H1 (cell line): Measurements from ENCODE around the gene PLA1A. TPM values are rescaled to one million over a fixed set of nuclear protein-coding genes. Genes with fewer than 3 reads are reported as not detected.

Source experiments
- CTCF ChIA-PET: fragments of 300-600 bp; sonication (Branson Sonifier 250); formaldehyde crosslinking; loops from one replicate; lab custom pipeline; 2021; ENCODE audit not compliant: partially characterized antibody; lab: Charles Lee
- POLR2A ChIA-PET: fragments of 300-600 bp; sonication (Branson Sonifier 250); formaldehyde crosslinking; loops from one replicate; lab custom pipeline; 2021; ENCODE audit warnings: inconsistent platforms; ENCODE audit not compliant: partially characterized antibody; lab: Charles Lee
- DNase-seq, 2 experiments: peaks; one replicate each; pipeline versions ENCODE4 v3.0.0 to v3.0.0-alpha.2; 2010 to 2022; ENCODE audit warnings: low spot score in 2 of 2, low read depth in 1 of 2, mixed read lengths in 1 of 2
- FAIRE-seq: peaks from 2 replicates; lab custom pipeline; 2011; peaks lifted over from hg19 to GRCh38; lab: Jason Lieb, UNC
- H2AFZ ChIP-seq: 2 replicates; pipeline ENCODE4 v1.8.1; 2012; ENCODE audit warnings: low read length, inconsistent platforms
- H2AK5ac ChIP-seq: 2 replicates; pipeline ENCODE4 v1.6.1; 2013; ENCODE audit warnings: low read depth, low read length
- H2BK120ac ChIP-seq: replicated peaks from 2 replicates; pipeline ENCODE3; 2013; ENCODE audit warnings: low read depth, low read length, inconsistent platforms
- H2BK12ac ChIP-seq: 2 replicates; pipeline ENCODE4 v1.6.1; 2013; ENCODE audit warnings: low read depth, low read length
- H2BK15ac ChIP-seq: 2 replicates; pipeline ENCODE4 v1.6.1; 2013; ENCODE audit warnings: low read length
- H2BK20ac ChIP-seq: 2 replicates; pipeline ENCODE4 v1.6.1; 2013; ENCODE audit warnings: low read length
- H2BK5ac ChIP-seq: 2 replicates; pipeline ENCODE4 v1.6.1; 2013; ENCODE audit warnings: low read depth, low read length
- H3K14ac ChIP-seq: 2 replicates; pipeline ENCODE4 v1.6.1; 2013; ENCODE audit warnings: inconsistent platforms; ENCODE audit not compliant: insufficient read length
- H3K18ac ChIP-seq: 2 replicates; pipeline ENCODE4 v1.6.1; 2013; ENCODE audit warnings: low read length; ENCODE audit errors: extremely low read depth
- H3K23ac ChIP-seq: 2 replicates; pipeline ENCODE4 v1.6.1; 2013; ENCODE audit warnings: inconsistent platforms; ENCODE audit not compliant: insufficient read length
- H3K23me2 ChIP-seq: 2 replicates; pipeline ENCODE4 v1.6.1; 2013; ENCODE audit warnings: low read depth, low read length
- H3K27ac ChIP-seq: 2 replicates; pipeline ENCODE4 v1.6.1; 2011; ENCODE audit warnings: low read depth, low read length, inconsistent platforms
- H3K27me3 ChIP-seq, 4 experiments: replicated peaks in 1 of 4; 1 replicate in 1 of 4; 2 replicates in 3 of 4; pipeline versions ENCODE4 v1.6.1 to v1.8.1; 2011 to 2013; ENCODE audit warnings: low read length in 3 of 4, mild to moderate bottlenecking in 3 of 4, inconsistent platforms in 2 of 4, mixed read lengths in 2 of 4, moderate library complexity in 1 of 4; ENCODE audit not compliant: control insufficient read depth in 3 of 4, insufficient read depth in 3 of 4; ENCODE audit errors: extremely low read depth in 1 of 4
- H3K36me3 ChIP-seq, 4 experiments: 2 replicates each; pipeline versions ENCODE4 v1.6.1 to v1.8.1; 2011 to 2013; ENCODE audit warnings: mild to moderate bottlenecking in 4 of 4, low read length in 3 of 4, moderate library complexity in 2 of 4, control low read depth in 1 of 4, inconsistent platforms in 1 of 4; ENCODE audit not compliant: insufficient read depth in 4 of 4, control insufficient read depth in 2 of 4
- H3K4ac ChIP-seq: replicated peaks from 2 replicates; pipeline ENCODE3; 2013; ENCODE audit warnings: low read length, low read depth, mixed read lengths, inconsistent platforms; ENCODE audit not compliant: insufficient read length
- H3K4me1 ChIP-seq, 4 experiments: replicated peaks in 1 of 4; 1 replicate in 1 of 4; 2 replicates in 3 of 4; pipeline versions ENCODE4 v1.6.1 to v1.8.1; 2011 to 2013; ENCODE audit warnings: low read length in 3 of 4, inconsistent platforms in 2 of 4, mixed read lengths in 1 of 4; ENCODE audit not compliant: insufficient read depth in 4 of 4, control insufficient read depth in 3 of 4
- H3K4me2 ChIP-seq, 2 experiments: 2 replicates each; pipeline versions ENCODE4 v1.6.1 to v1.8.1; 2011 to 2013; ENCODE audit warnings: low read depth in 2 of 2, low read length in 2 of 2, control low read depth in 1 of 2, inconsistent platforms in 1 of 2, mild to moderate bottlenecking in 1 of 2; ENCODE audit not compliant: insufficient read depth in 1 of 2
- H3K4me3 ChIP-seq, 4 experiments: fragments of 200-600, 300-600 bp in 1 of 4; sonication (generic), shearing (Covaris generic), sonication (Bioruptor Twin) in 1 of 4; 2 replicates each; pipeline versions ENCODE4 v1.5.1 to v1.8.1; 2011 to 2016; ENCODE audit warnings: low read length in 4 of 4, low read depth in 3 of 4, control low read depth in 2 of 4, inconsistent platforms in 2 of 4, mild to moderate bottlenecking in 2 of 4, mixed read lengths in 1 of 4, moderate library complexity in 1 of 4; ENCODE audit not compliant: insufficient read depth in 2 of 4; ENCODE audit errors: extremely low read depth in 1 of 4
- H3K56ac ChIP-seq: replicated peaks from 2 replicates; pipeline ENCODE3; 2013; ENCODE audit warnings: low read depth, mild to moderate bottlenecking, mixed read lengths, low read length, inconsistent platforms; ENCODE audit not compliant: insufficient read length
- H3K79me1 ChIP-seq: 2 replicates; pipeline ENCODE4 v1.6.1; 2013; ENCODE audit warnings: low read depth, low read length, control low read depth
- H3K79me2 ChIP-seq, 2 experiments: 2 replicates each; pipeline versions ENCODE4 v1.6.1 to v1.8.1; 2012 to 2013; ENCODE audit warnings: low read length in 2 of 2, mild to moderate bottlenecking in 2 of 2, inconsistent platforms in 1 of 2; ENCODE audit not compliant: insufficient read depth in 2 of 2, control insufficient read depth in 1 of 2
- H3K9ac ChIP-seq, 4 experiments: replicated peaks in 1 of 4; 1 replicate in 1 of 4; 2 replicates in 3 of 4; pipeline versions ENCODE4 v1.6.1 to v1.8.1; 2011 to 2013; ENCODE audit warnings: low read depth in 3 of 4, low read length in 3 of 4, control low read depth in 2 of 4, mild to moderate bottlenecking in 2 of 4, moderate library complexity in 2 of 4, inconsistent platforms in 1 of 4; ENCODE audit errors: extremely low read depth in 1 of 4
- H3K9me3 ChIP-seq, 2 experiments: 2 replicates each; pipeline versions ENCODE4 v1.6.1 to v1.8.1; 2012 to 2013; ENCODE audit warnings: mild to moderate bottlenecking in 2 of 2, moderate library complexity in 2 of 2, control low read depth in 1 of 2, inconsistent platforms in 1 of 2, low read depth in 1 of 2, low read length in 1 of 2, mixed read lengths in 1 of 2; ENCODE audit not compliant: insufficient read depth in 2 of 2
- H4K20me1 ChIP-seq, 2 experiments: replicated peaks in 1 of 2; 2 replicates each; pipeline versions ENCODE3 to v1.8.1; 2011 to 2013; ENCODE audit warnings: inconsistent platforms in 2 of 2, low read length in 2 of 2, mild to moderate bottlenecking in 1 of 2; ENCODE audit not compliant: insufficient read depth in 2 of 2, control insufficient read depth in 1 of 2
- H4K5ac ChIP-seq: 2 replicates; pipeline ENCODE4 v1.6.1; 2013; ENCODE audit warnings: low read length, low read depth, mixed read lengths, inconsistent platforms; ENCODE audit not compliant: insufficient read length
- H4K8ac ChIP-seq: 2 replicates; pipeline ENCODE4 v1.8.0; 2013; ENCODE audit warnings: mild to moderate bottlenecking, moderate library complexity, low read length, inconsistent platforms; ENCODE audit not compliant: insufficient read depth; ENCODE audit errors: extremely low read depth
- H4K91ac ChIP-seq: replicated peaks from 2 replicates; pipeline ENCODE3; 2013; ENCODE audit warnings: low read length, mixed read lengths, inconsistent platforms; ENCODE audit not compliant: insufficient read length
- FOSL1 ChIP-seq: IDR thresholded peaks from 2 replicates; pipeline ENCODE4 v1.6.1; 2011; ENCODE audit warnings: mild to moderate bottlenecking, low read depth, low read length, moderate library complexity; ENCODE audit not compliant: insufficient read depth
- GTF2F1 ChIP-seq: IDR thresholded peaks from 2 replicates; pipeline ENCODE4 v1.6.1; 2012; ENCODE audit warnings: low read depth, low read length, improper control_type of control experiment, borderline replicate concordance
- MAFK ChIP-seq: IDR thresholded peaks from 2 replicates; pipeline ENCODE4 v1.6.1; 2012; ENCODE audit warnings: low read depth, mild to moderate bottlenecking, improper control_type of control experiment, low read length
- SIX5 ChIP-seq: IDR thresholded peaks from 2 replicates; pipeline ENCODE4 v1.6.1; 2011; ENCODE audit warnings: mild to moderate bottlenecking, low read depth, low read length
- SP4 ChIP-seq: IDR thresholded peaks from 2 replicates; pipeline ENCODE4 v1.6.1; 2012; ENCODE audit warnings: low read length, inconsistent platforms
- TEAD4 ChIP-seq: IDR thresholded peaks from 2 replicates; pipeline ENCODE4 v1.6.1; 2012; ENCODE audit warnings: low read depth, low read length, inconsistent platforms, mixed read lengths
- WGBS, 2 experiments: shearing (Covaris generic) in 1 of 2; methylation state at CpG; one replicate each; pipeline versions ENCODE4 v1.1.6 to v1.1.7; 2013 to 2015; ENCODE audit warnings: low lambda C conversion rate in 2 of 2, mixed read lengths in 2 of 2, inconsistent platforms in 1 of 2, low coverage in 1 of 2, missing lambda C conversion rate in 1 of 2; ENCODE audit not compliant: insufficient replicate concordance in 2 of 2, insufficient coverage in 1 of 2, insufficient read length in 1 of 2; ENCODE audit errors: extremely low coverage in 1 of 2, missing lambda C conversion rate in 1 of 2; 5-methylcytosine and 5-hydroxymethylcytosine counted together
- long read RNA-seq, 2 experiments: library from RNA in 1 of 2; library from capped mRNA in 1 of 2; stranded (forward); transcript quantifications; one replicate each; pipeline ENCODE4 v2.0.0, GENCODE V29; 2021; ENCODE audit warnings: inconsistent platforms in 1 of 2
- polyA minus RNA-seq, 3 experiments: library from RNA; depleted of rRNA, polyadenylated mRNA; stranded (reverse); fragments of >200 nt; gene quantifications; 1 replicate in 2 of 3; 2 replicates in 1 of 3; pipeline ENCODE4 v1.2.3, GENCODE V29; 2011
- polyA plus RNA-seq, 7 experiments: library from polyadenylated mRNA; depleted of rRNA in 3 of 7; stranded (reverse) in 5 of 7; unstranded in 2 of 7; fragments of >200 nt in 5 of 7; fragments of 200-250 nt in 2 of 7; gene quantifications; 1 replicate in 5 of 7; 2 replicates in 1 of 7; 4 replicates in 1 of 7; pipeline versions ENCODE4 v1.2.1 to v1.2.3, GENCODE V29; 2011 to 2013; ENCODE audit warnings: missing spikeins in 2 of 7, mixed read lengths in 2 of 7
- total RNA-seq: library from RNA; stranded (reverse); fragmentation: NEBNext Ultra II Directional; extraction: Animal tissue kit (Norgen Biotek cat#: 25700); gene quantifications from 2 replicates; pipeline ENCODE4 v1.2.1, GENCODE V29; 2021
- TF ChIP-seq, protein P1 (sequence below): IDR thresholded peaks from 2 replicates; pipeline ENCODE4 v1.6.1; 2011; ENCODE audit warnings: low read length, improper control_type of control experiment

Gene PLA1A, protein sequence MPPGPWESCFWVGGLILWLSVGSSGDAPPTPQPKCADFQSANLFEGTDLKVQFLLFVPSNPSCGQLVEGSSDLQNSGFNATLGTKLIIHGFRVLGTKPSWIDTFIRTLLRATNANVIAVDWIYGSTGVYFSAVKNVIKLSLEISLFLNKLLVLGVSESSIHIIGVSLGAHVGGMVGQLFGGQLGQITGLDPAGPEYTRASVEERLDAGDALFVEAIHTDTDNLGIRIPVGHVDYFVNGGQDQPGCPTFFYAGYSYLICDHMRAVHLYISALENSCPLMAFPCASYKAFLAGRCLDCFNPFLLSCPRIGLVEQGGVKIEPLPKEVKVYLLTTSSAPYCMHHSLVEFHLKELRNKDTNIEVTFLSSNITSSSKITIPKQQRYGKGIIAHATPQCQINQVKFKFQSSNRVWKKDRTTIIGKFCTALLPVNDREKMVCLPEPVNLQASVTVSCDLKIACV
- total RNA-seq (not detected in 2 replicates), polyA plus RNA-seq (2011; rRNA removed) (not detected in 2 replicates), polyA minus RNA-seq (2011; rRNA and poly(A)+ RNA removed) (not detected in 2 replicates)
- polyA plus RNA-seq (2011; cell fraction: cytosol; rRNA removed) = not detected
- polyA plus RNA-seq (2011; cell fraction: nucleus; rRNA removed) = not detected
- polyA plus RNA-seq (2012, experiment 1 of 2) = not detected in 4 replicates
- not detected for polyA plus RNA-seq (2012, experiment 2 of 2)
- not detected for polyA plus RNA-seq (2013, experiment 1 of 2)
- polyA plus RNA-seq (2013, experiment 2 of 2) = not detected
- polyA minus RNA-seq (2011; cell fraction: cytosol; rRNA and poly(A)+ RNA removed) = not detected
- polyA minus RNA-seq (2011; cell fraction: nucleus; rRNA and poly(A)+ RNA removed) = not detected
- long read RNA-seq, experiment 1 = 0 reads
- long read RNA-seq, experiment 2 = 0 reads

DNA sequence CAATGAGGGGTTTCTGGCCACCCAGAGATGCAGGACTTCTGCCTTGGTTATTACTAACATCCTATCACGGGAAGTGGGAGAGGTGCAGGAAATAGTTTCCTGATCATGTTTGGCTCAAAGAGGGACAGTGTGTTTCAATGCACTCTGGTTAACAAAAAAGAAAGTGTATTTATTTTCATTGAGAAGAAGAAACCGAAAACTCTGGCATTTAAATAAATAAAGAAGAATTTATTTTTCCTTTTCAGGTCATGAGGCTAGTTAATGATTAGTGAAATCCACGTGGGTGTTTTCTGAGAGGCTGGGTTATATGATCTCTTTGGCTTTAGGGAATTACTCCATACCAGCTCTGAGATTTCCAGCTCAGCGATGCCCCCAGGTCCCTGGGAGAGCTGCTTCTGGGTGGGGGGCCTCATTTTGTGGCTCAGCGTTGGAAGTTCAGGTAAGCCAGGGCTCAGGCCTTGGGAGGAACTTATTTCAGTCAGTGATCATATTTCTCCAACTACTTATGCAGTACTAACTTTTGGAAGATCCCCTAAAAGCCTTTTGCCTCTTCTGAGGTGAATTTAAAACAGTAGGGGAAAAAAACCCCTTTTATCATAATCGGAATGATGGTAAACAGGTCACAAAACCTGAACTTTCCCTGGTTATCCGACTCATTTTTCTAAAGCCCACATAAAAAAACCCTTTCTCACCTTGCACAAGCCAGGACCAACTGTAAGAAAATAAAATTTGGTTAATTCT is at the start of gene PLA1A:
Gene PLA1A, plus strand, starts transcription at position 338 of the 741 bp plus-strand sequence. Its CDS starts 29 bp downstream, at position 367.
- Histone ChIP-seq H3K56ac (no peak within 1 kb of the TSS), H3K14ac (no peak within 1 kb of the TSS), H3K4ac (no peak within 1 kb of the TSS), H3K9me3 (no peaks in the 10 kb centered on the region), H3K9ac (no peak within 1 kb of the TSS), H3K4me1 (peaks cover 0 to under 1% (median 0%) of the 10 kb centered on the region in 4 experiments; a peak in 3 of 7 replicates), H3K4me3 (no peak within 1 kb of the TSS), H3K27me3 (no peaks in the 10 kb centered on the region), H4K8ac (no peak within 1 kb of the TSS), H2AK5ac (no peak within 1 kb of the TSS), H3K27ac (no peak within 1 kb of the TSS), H2BK120ac (no peak within 1 kb of the TSS), H4K20me1 (no peaks in the 10 kb centered on the region), H2BK20ac (no peak within 1 kb of the TSS), H2AFZ (no peak within 1 kb of the TSS), H4K5ac (no peak within 1 kb of the TSS), H3K36me3 (no peaks in the 10 kb centered on the region), H3K79me1 (no peaks in the 10 kb centered on the region), H2BK5ac (no peak within 1 kb of the TSS), H3K23me2 (no peaks in the 10 kb centered on the region; the same call in 1 of the 2 replicates), H2BK12ac (no peak within 1 kb of the TSS), H3K79me2 (no peaks in the 10 kb centered on the region), H4K91ac (no peak within 1 kb of the TSS), H3K18ac (no peak within 1 kb of the TSS), H3K23ac (no peak within 1 kb of the TSS), H3K4me2 (no peak within 1 kb of the TSS), H2BK15ac (no peak within 1 kb of the TSS)
- DNase-seq (no peak), FAIRE-seq (no peak)
- CTCF ChIA-PET = no interaction called here
- WGBS, 2 experiments = 85% methylated on average over 7 of the region's 7 CpGs; no CpG with 5 or more reads in 1 of the 2 experiments
- POLR2A ChIA-PET = no interaction called here
- TF ChIP-seq MAFK (no peak), GTF2F1 (no peak), FOSL1 (no peak), SP4 (no peak), SIX5 (no peak), TEAD4 (no peak)
- TF ChIP-seq, protein P1, sequence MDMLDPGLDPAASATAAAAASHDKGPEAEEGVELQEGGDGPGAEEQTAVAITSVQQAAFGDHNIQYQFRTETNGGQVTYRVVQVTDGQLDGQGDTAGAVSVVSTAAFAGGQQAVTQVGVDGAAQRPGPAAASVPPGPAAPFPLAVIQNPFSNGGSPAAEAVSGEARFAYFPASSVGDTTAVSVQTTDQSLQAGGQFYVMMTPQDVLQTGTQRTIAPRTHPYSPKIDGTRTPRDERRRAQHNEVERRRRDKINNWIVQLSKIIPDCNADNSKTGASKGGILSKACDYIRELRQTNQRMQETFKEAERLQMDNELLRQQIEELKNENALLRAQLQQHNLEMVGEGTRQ = no peak
